KG1 (cell line): ENCODE results near the gene CAMTA1.
"Not testable (repeated sequence)": the region's sequence is repeated elsewhere in the genome, so short reads cannot be mapped to it uniquely, and the experiment has no call there.

Experiments used
- DNase-seq: peaks from one replicate; lab custom pipeline; 2025; lab: John Stamatoyannopoulos, UW

The CAMTA1 gene

GRCh38 chr1:6785318-6785727 is at the start of gene CAMTA1:
TSS of gene CAMTA1 (plus strand) at chr1:6785454. CDS start at chr1:6785531, 77 bp downstream.
- DNase-seq: no peak

GRCh38 chr1:6738987-6739676 is 46.1 kb upstream of the CAMTA1 start:
- DNase-seq: no peak

- DNase-seq: not testable (repeated sequence)
These were observed 42.5 kb upstream of the CAMTA1 start for GRCh38 chr1:6742676-6743188.

- DNase-seq: peak; percentile 58
These were observed 41.8 kb upstream of the CAMTA1 start for GRCh38 chr1:6743189-6744101.

- DNase-seq: no peak
These were observed 40.2 kb upstream of the CAMTA1 start for GRCh38 chr1:6745073-6745472.

GRCh38 chr1:6747674-6748073 is 37.6 kb upstream of the CAMTA1 start:
- DNase-seq: no peak

GRCh38 chr1:6750490-6750889 is 34.8 kb upstream of the CAMTA1 start:
- no peak for DNase-seq

GRCh38 chr1:6753320-6754140 is 31.7 kb upstream of the CAMTA1 start:
- DNase-seq: no peak

GRCh38 chr1:6756457-6756856 is 28.8 kb upstream of the CAMTA1 start:
- DNase-seq: no peak

- DNase-seq: no peak
These were observed 27.4 kb upstream of the CAMTA1 start for GRCh38 chr1:6757719-6758435.

GRCh38 chr1:6761196-6761737 is 24.0 kb upstream of the CAMTA1 start:
- no peak for DNase-seq

GRCh38 chr1:6762060-6762459 is 23.2 kb upstream of the CAMTA1 start:
- no peak for DNase-seq

- no peak for DNase-seq
These were observed 14.4 kb upstream of the CAMTA1 start for GRCh38 chr1:6770751-6771440.

GRCh38 chr1:6771441-6771769 is 13.8 kb upstream of the CAMTA1 start:
- no peak for DNase-seq

GRCh38 chr1:6774381-6774780 is 10.9 kb upstream of the CAMTA1 start:
- no peak for DNase-seq

- no peak for DNase-seq
These were observed 9.8 kb upstream of the CAMTA1 start for GRCh38 chr1:6775261-6776043.

- no peak for DNase-seq
These were observed 8.9 kb upstream of the CAMTA1 start for GRCh38 chr1:6776389-6776788.

GRCh38 chr1:6776895-6777294 is 8.4 kb upstream of the CAMTA1 start:
- no peak for DNase-seq

GRCh38 chr1:6777813-6778212 is 7.4 kb upstream of the CAMTA1 start:
- DNase-seq: no peak
